ENCODE data around the gene CTSH. TPM values are rescaled to one million over a fixed set of nuclear protein-coding genes. Genes with fewer than 3 reads are reported as not detected.

The CTSH gene
- total RNA-seq, 1 donor from 2014 or later: 80.6 TPM

DNA sequence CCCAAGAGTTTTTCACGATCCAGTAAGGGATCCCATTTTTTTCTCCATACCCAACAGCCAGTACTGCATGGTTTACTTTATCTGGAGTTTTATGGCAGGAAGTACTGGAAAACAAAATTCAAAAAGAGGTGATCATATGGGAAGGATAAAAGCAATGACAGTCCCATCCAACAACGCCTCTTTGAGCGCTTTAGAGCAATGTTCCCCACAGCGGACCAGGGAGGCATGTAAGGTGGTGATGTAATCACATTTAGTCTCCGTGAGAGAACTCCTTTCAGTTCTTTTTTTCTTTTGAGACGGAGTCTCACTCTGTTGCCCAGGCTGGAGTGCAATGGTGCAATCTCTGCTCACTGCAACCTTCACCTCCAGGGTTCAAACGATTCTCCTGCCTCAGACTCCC lies 21.8 kb downstream of the CTSH start:
- intact Hi-C loops (cut with micrococcal nuclease): no loop called here

DNA sequence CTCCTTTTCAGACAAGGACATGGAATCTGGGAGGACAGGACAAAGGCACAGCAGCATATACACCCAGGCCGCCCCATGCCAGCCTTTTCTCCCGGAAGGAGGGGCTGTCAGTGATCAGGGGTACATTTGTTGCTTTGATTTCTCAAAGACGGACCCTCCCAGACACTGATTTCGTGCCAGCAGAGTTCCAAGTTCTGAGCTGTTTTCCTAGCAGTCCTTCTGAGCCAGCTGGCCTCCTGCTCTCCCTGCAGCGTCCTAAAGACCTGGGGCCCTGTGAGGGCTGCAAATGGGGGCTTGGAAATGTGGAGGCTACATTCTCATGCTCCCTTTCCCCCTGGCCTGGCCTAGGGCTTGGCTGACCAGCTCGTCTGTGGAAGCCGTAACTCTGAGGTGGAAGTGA lies 22.3 kb downstream of the CTSH start:
- intact Hi-C loops (cut with micrococcal nuclease): no loop called here

- intact Hi-C loops (cut with micrococcal nuclease): no loop called here
Measured at GRCh38 chr15:78921940-78922339, 22.9 kb downstream of the CTSH start.

- intact Hi-C loops (cut with micrococcal nuclease): no loop called here
Measured at GRCh38 chr15:78921517-78921916, 23.3 kb downstream of the CTSH start.

- intact Hi-C loops (cut with micrococcal nuclease): loop anchor here (10.0 kb wide), 1 partner anchor 267 kb away; no protein-coding TSS in a partner anchor
Measured at GRCh38 chr15:78917888-78918287, 27.0 kb downstream of the CTSH start.

GRCh38 chr15:78916088-78916487 lies 28.8 kb downstream of the CTSH start:
- intact Hi-C loops (cut with micrococcal nuclease): loop anchor here (10.0 kb wide), 1 partner anchor 269 kb away; no protein-coding TSS in a partner anchor

DNA sequence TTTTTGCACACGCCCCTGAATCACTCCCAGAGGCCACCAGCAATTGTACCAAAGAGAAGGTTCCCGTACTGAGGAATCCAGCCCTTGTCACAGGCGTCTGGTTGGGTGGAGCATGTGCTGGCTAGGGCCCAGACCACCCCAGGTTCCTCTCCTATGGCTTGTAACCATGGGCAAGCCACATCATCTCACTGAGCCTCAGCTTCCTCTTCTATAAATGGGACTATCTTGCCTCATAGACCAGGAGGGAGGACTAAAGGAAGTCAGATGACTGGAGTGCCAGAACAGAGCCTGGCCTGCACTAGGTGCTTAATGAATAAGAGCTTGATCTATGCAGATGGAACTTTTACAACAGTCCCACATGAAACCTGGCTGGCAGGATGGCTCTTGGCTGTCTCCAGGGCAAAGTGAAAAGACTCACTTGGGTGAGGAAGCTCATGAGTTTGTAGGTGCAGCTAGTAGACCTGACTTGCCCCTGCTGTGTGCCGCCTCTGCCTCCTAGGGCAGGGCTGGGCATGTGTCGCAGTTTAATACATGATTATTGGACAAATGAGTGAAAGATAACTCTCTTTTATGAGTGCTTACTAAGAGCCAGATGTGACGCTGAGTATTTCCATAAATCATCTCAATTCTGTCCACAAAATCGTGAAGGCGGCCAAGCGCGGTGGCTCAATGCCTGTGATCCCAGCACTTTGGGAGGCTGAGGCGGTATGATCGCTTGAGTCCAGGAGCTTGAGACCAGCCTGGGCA lies 29.3 kb downstream of the CTSH start:
- intact Hi-C loops (cut with micrococcal nuclease): loop anchor here (10.0 kb wide), 1 partner anchor 269 kb away; no protein-coding TSS in a partner anchor

GRCh38 chr15:78914027-78914764 lies 30.6 kb downstream of the CTSH start:
- intact Hi-C loops (cut with micrococcal nuclease): loop anchor here (10.0 kb wide), 1 partner anchor 271 kb away; no protein-coding TSS in a partner anchor

GRCh38 chr15:78913012-78913411 lies 31.8 kb downstream of the CTSH start:
- intact Hi-C loops (cut with micrococcal nuclease): loop anchor here (10.0 kb wide), 1 partner anchor 272 kb away; no protein-coding TSS in a partner anchor

GRCh38 chr15:78912316-78912715 lies 32.5 kb downstream of the CTSH start:
- intact Hi-C loops (cut with micrococcal nuclease): loop anchor here (10.0 kb wide), 1 partner anchor 272 kb away; no protein-coding TSS in a partner anchor

DNA sequence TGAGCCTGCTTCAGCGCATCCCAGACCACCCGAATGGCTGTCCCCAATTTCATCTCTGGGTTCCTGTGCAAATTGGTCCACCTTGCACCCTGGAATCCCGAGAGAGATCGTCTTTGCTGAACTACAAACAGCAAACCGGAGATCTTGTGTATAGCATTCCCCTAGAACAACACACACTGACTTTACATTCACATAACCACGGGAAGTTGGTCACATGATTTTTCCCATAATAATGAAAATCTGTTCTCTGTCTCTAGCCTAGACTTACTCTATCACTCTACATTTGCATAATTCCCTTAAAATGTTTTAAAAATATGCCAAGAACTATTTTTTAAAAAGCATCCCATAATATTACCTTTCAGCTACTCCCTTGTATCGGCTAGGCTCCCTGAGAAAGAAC lies 34.6 kb downstream of the CTSH start:
- intact Hi-C loops (cut with micrococcal nuclease): loop anchor here (2.0 to 10.0 kb wide), 2 partner anchors 71 to 275 kb away; no protein-coding TSS in a partner anchor

DNA sequence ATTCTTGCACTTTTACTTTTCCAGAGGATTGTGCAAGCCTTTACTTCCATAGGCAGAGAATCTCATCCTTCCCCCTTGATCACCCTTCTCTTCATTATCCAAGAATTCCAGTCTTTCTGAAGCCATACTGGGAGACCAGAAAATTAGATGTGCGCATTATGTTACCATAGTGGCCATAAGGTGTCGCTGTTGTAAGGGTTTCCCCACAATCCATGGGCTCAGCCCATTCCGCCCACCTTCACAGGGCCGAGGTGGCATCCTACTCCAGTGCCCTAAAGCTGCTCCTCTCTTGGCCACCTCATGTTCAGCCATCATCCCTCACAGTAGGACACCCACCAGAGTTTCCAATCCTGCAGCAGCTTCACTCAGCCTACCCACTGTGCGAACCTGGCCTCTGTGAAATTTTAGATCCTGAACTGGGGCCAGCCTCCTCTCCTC lies 35.0 kb downstream of the CTSH start:
- intact Hi-C loops (cut with micrococcal nuclease): loop anchor here (2.0 to 10.0 kb wide), 3 partner anchors 71 to 275 kb away; no protein-coding TSS in a partner anchor

GRCh38 chr15:78909160-78909695 lies 35.6 kb downstream of the CTSH start:
- intact Hi-C loops (cut with micrococcal nuclease): loop anchor here (10.0 kb wide), 1 partner anchor 96 kb away; no protein-coding TSS in a partner anchor

DNA sequence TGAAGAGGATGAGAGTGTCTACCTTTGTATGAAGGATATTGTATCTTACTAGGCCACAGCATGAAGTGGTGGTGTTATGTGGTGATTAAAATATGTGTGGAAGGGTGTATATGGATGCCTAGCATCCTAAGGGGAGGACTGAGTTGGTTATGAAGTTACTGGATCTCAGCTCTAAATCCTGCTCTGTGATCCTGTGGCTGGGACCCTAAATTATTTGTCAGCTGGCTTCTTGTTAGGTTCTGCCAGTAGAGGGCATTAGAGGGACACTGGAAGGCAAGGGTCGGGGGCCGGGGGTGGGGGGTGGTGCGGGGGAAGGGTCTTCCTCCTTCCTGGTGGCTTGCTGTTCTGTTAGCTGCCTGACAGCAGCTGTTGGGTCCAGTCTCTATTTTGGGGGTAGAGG lies 37.3 kb downstream of the CTSH start:
- intact Hi-C loops (cut with micrococcal nuclease): loop anchor here (10.0 kb wide), 1 partner anchor 97 kb away; no protein-coding TSS in a partner anchor

DNA sequence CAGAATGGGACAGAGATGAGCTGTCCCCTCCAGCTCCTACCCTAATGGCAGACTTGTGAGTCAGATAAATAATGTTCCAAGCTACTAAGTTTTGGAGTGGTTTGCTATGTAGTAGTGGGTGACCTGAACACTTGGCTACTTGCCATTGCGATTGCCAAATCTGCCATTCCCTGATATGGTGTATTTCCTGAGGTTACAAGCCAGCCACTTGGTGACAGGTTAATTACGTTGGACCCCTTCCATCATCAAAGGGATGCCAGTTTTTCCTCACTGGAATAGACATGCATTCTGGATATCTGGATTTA lies 38.6 kb downstream of the CTSH start:
- intact Hi-C loops (cut with micrococcal nuclease): loop anchor here (10.0 kb wide), 1 partner anchor 99 kb away; no protein-coding TSS in a partner anchor

DNA sequence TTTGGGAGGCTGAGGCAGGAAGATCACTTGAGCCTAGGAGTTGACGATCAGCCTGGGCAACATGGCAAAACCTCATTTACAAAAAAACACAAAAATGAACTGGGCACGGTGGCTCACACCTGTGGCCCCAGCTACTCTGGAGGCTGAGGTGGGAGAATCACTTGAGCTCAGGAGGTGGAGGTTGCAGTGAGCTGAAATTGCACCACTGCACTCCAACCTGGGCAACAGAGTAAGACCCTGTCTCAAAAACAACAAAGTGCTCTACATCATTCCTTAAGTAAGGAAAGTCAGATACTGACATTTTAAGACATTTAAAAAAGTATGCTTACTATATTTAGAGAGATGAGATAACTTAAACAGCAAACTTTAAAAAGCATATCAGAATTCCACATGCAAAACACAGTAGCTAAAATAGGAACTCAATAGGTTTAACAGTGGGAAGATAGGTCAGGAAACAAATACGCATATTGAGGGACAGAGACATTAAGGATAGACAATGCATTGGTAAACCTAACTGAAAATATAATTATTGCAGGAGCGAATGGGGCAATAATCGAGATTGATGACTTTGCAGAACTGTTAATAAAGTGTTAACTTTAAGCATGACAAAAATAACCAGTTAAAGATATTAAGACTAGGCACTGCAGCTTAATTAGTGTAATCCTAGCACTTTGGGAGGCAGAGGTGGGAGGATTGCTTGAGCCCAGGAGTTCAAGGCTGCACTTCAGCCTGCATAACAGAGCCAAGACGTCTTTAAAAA lies 40.1 kb downstream of the CTSH start:
- intact Hi-C loops (cut with micrococcal nuclease): loop anchor here (10.0 kb wide), 1 partner anchor 100 kb away; no protein-coding TSS in a partner anchor

- intact Hi-C loops (cut with micrococcal nuclease): loop anchor here (10.0 kb wide), 1 partner anchor 102 kb away; no protein-coding TSS in a partner anchor
Measured at GRCh38 chr15:78902281-78903032, 42.4 kb downstream of the CTSH start.

DNA sequence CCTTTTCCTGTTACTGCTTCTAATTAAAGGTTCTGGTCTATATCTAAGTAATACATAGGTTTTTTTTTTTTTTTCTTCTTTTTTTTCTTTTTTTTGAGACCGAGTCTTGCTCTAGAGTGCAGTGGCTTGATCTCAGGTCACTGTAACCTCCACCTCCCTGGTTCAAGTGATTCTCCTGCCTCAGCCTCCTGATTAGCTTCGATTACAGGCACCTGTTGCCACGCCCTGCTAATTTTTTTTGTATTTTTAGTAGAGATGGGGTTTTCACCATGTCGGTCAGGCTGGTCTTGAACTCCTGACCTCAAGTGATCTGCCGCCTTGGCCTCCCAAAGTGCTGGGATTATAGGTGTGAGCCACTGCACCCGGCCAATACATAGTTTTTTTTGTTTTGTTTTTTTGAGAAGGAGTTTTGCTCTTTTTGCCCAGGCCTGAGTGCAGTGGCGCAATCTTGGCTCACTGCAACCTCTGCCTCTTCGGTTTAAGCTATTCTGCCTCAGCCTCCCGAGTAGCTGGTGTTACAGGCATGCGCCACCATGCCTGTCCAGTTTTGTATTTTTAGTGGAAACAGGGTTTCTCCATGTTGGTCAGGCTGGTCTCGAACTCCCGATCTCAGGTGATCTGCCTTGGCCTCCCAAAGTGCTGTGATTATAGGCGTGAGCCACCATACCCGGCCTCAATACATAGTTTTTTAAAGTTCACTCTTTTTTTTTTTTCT lies 43.9 kb downstream of the CTSH start:
- intact Hi-C loops (cut with micrococcal nuclease): loop anchor here (10.0 kb wide), 1 partner anchor 104 kb away; no protein-coding TSS in a partner anchor

GRCh38 chr15:78898540-78898939 lies 46.3 kb downstream of the CTSH start:
- intact Hi-C loops (cut with micrococcal nuclease): no loop called here
